HG03520 (cell line): ENCODE data around the gene INSRR.

Experiments used
- ATAC-seq: cut with Tn5 transposase; IDR thresholded peaks from one replicate; pipeline ENCODE4 v1.9.1; 2021; ENCODE audit warnings: mild to moderate bottlenecking, moderate library complexity; ENCODE audit not compliant: unreplicated experiment

INSRR gene

GRCh38 chr1:156876281-156876680, 17.4 kb upstream of the INSRR start:
- no peak for ATAC-seq

GRCh38 chr1:156875341-156875615, 16.4 kb upstream of the INSRR start:
- ATAC-seq, result no peak

DNA sequence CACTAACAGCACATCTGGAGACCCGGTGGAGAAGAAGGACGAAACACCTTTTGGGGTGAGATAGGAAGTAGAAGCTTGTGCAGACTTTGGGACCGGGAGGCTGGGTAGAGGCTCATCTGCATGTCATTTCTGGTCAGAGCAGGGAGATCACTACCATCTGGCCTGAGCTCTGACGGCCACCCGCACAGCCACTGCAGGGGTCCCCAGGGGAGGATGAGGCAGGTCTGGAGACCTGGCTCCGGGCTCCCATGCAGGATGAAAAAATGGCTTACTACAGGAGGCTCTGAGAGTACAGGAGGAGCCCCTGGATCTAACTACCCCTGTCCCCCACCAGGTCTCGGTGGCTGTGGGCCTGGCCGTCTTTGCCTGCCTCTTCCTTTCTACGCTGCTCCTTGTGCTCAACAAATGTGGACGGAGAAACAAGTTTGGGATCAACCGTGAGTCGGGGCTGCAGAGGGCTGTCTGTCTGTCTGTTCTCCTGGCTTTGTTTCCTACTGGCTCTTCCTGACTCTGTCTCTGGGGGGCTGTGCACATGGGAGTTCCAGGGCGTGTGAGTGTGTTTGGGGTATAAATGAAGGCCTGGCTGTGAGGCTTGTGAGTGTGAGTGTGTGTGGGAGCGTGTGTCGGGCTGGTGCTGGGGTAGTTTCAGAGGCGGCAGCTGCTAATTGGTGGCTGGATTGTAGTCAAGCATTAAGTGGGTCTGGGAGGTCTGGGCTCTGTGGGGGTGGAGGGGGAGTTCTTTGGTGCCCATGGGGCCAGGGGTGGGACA, 15.8 kb upstream of the INSRR start:
- no peak for ATAC-seq

DNA sequence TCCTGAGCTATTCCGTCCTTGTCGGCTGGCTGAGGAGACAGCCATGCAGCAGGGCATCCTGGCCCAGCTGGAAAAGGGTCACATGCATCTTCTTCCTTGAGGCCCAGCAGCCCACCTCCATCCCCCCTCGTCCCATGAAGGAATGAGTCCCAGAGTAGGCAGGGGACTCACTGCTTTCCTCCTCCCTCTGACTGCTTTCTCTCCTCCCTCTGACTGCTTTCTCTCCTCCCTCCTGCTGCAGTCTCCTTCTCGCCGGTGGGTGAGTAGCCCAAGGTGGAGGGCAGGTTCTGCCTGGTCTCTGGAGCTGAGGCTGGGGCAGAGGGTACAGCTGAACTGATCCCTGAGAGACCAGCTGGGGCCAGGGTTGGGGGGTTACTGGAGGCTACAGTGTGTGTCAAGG, 15.2 kb upstream of the INSRR start:
- ATAC-seq, result no peak

GRCh38 chr1:156873659-156874058, 14.7 kb upstream of the INSRR start:
- ATAC-seq, result no peak

DNA sequence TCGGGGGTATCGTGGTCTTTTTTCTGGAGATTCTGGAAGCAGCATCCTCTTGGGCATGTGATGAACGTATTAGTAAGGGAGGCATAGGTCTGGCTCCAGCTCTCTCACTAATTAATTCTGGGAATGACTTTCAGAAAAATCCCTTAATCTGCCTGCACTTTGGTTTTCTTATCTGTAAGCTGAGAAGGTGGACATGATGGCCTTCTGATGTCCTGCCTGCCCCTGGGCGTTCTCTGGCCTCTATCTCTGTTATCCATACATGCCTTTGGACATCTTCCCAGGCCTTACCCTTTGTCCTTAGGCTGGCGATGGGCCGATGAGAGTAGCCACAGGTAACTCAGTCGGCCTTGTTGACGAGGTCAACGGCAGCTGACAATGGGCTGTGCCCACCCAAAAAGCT, 10.5 kb upstream of the INSRR start:
- ATAC-seq, result no peak

- no peak for ATAC-seq
Measured at GRCh38 chr1:156868341-156868740, 9.4 kb upstream of the INSRR start.

DNA sequence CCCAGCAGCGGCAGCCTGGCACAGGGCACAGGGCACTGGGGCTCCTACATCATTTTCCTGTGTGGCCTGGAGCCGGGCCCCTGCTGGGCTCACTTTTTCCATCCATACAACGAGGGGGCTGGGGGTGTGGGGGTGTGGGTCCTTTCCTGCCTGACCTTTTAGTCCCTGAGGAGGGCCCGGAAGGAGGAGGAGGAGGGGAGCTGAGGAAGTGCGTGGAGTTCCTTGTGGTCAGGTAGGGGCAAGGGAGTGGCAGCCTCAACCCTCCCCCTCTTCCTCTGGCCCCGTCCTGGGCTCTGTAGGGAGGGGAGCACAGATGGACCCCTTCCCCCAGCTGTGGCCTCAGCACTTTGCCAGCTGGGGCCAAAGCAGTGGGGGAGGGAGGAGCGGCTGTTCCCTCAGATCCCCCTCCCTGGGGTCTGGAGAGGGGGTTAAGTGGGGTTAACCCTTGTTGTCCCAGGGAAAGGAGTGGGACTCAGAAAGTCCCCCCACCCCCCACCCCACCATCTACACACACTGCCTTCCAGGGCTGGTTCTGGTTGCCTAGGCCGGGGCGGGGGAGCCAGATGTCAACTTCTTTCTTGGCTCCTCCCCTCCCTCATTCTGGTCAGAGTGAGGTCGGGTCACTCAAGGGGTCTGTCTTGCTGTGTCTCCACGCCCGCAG, 7.5 kb upstream of the INSRR start:
- ATAC-seq, result no peak

DNA sequence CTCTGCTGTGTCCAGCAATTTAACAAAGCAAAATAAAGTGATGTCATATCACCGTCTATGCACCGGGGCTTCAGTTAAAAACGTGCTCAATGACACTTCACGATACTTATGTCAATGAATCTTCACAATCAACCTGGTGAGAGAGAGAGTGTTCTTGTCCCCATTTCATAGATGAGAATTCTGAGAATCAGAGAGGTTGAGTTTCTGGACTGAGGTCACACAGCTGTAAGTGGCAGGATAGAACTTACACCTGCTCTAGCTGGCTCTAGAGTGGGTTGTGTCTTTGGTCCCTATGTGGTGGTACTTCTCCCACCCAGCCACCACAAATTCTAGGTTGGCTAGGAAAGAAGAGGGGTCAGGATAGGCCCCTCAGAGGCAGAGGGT, 6.9 kb upstream of the INSRR start:
- no peak for ATAC-seq

GRCh38 chr1:156865258-156865657, 6.3 kb upstream of the INSRR start:
- ATAC-seq, result no peak

DNA sequence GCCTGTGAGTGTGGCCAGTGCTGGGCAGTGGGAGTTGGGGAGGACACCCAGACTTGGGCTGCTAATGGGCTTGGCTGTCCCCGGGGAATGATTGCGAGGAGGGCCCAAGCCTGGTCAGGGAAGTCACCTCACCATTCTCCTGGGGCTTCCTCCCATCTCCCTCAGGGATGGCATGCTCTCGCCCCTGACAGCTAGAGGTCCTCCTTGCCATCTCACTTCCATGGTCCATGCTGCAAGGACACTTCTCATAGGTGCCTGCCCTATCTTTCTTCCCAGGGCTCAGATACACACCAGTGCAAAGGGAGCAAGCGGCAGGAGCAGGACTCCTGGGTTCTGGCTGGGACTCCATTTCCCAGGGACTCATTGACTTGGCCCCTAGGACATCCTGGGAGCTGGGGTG, 5.9 kb upstream of the INSRR start:
- ATAC-seq, result no peak

DNA sequence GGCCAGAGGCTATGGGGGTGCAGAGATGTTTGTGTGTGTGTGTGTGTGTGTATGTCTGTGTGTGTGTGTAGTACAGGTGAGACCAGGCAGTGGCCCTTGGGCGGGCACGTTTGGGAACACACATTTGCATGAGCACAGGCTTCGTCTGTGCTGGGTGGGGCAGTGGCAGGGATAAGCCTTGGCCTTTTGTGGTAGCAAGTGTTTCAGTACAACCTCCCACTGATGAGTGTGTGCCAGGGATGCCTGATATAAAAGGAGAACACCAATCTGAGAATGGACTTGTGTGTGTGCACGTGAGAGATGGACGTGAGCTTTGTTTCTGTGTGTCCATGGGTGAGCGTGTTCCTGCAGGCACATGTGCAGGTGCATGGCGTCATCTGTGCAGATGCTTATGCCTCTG, 4.7 kb upstream of the INSRR start:
- ATAC-seq, result no peak

DNA sequence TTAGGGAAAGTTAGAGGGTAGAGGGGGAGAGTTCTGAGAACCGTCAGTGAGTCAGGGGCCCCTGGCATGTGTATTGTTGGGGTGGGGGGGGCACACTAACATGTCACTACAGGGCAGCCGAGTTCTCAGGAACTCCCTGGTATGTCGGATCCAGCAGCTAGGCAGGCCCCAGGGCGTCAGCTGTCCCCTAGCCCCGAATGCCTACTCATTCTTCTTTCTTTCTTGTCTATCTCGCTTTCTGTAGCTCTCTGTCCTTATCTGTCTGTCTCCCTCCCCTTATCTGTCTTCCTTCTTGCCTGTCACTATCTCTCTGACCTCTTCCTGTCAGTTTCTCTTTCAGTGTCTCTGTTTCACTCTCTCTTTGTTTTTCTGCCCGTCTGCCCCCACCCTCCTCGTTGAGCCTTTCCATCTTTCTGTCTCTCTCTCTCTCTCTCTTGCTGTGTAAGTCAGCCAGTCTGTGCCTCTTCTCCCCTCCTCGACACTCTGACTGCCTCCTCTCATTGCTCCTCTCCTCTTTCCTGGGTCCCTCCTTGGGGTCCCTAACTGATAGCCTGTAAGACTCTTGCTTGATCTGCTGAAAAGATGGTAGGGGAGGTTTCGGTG, 4.2 kb upstream of the INSRR start:
- no peak for ATAC-seq

DNA sequence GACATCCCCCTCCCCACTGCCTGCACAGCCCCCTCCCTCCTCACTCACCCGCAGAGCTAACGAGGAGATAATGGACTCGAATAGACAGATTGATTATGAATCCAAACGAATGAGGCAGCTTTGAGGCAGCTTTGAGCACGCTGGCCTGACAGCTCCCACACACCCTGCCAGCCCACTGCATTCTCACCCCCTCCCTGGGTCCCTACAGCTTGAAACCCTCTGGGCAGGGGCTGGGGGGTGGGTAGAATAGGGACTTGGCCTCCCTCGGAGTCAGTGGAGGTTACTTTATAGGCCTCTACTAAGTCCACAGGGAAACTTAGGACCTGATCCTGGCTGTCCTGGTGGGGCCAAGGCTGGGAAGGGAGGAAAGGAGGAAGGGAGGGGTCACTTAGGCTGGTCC, 3.7 kb upstream of the INSRR start:
- ATAC-seq, result no peak

- ATAC-seq, result no peak
Measured at GRCh38 chr1:156860628-156861423, 1.9 kb upstream of the INSRR start, which contains the start of gene NTRK1. TSS of gene NTRK1 (plus strand) at chr1:156860865. CDS start at chr1:156860935, 70 bp downstream.

GRCh38 chr1:156860113-156860627, 1.3 kb upstream of the INSRR start:
- no peak for ATAC-seq

GRCh38 chr1:156859523-156860112, 701 bp upstream of the INSRR start:
- ATAC-seq, result no peak

- no peak for ATAC-seq
Measured at GRCh38 chr1:156858555-156858956, 361 bp downstream of the INSRR start.

GRCh38 chr1:156857532-156857931, 1.4 kb downstream of the INSRR start:
- no peak for ATAC-seq

- ATAC-seq, result no peak
Measured at GRCh38 chr1:156856282-156856785, 2.6 kb downstream of the INSRR start.

- no peak for ATAC-seq
Measured at GRCh38 chr1:156854634-156855033, 4.3 kb downstream of the INSRR start.
